Ovary (tissue), 9 donors: Measurements from ENCODE around the gene PARD3. TPM values are rescaled to one million over a fixed set of nuclear protein-coding genes. Genes with fewer than 3 reads are reported as not detected.

Experiments
- DNase-seq, 5 donors: peaks; one replicate each; pipeline ENCODE4 v3.0.0-alpha.2; 2019 to 2020
- H3K27ac ChIP-seq, 2 donors: fragments of 200-600 bp; one replicate each; pipeline versions ENCODE4 v1.5.1 to v1.8.0; 2019 to 2022
- H3K27me3 ChIP-seq: fragments of 200-600 bp; one replicate; pipeline ENCODE4 v1.8.0; 2022
- H3K36me3 ChIP-seq: fragments of 200-600 bp; sonication (generic); one replicate; pipeline ENCODE4 v1.5.1; 2019
- H3K4me1 ChIP-seq: one replicate; pipeline ENCODE4 v1.8.1; 2013; ENCODE audit warnings: mild to moderate bottlenecking, moderate library complexity; ENCODE audit not compliant: insufficient read depth
- H3K4me3 ChIP-seq: fragments of 200-600 bp; sonication (generic); one replicate; pipeline ENCODE4 v1.5.1; 2017
- H3K9me3 ChIP-seq, 2 donors: fragments of 200-600 bp in 1 of 2; sonication (generic) in 1 of 2; one replicate each; pipeline versions ENCODE4 v1.5.1 to v1.8.1; 2013 to 2019; ENCODE audit warnings: mild to moderate bottlenecking in 1 of 2, moderate library complexity in 1 of 2
- CTCF ChIP-seq, 3 donors: fragments of 450-650 bp in 2 of 3; fragments of 200-600 bp in 1 of 3; IDR thresholded peaks; one replicate each; pipeline versions ENCODE4 v1.5.1 to v1.8.0; 2016 to 2022; ENCODE audit warnings: antibody characterized with exemption in 3 of 3, mild to moderate bottlenecking in 1 of 3
- EP300 ChIP-seq: sonication (generic); formaldehyde crosslinking; IDR thresholded peaks from one replicate; pipeline ENCODE4 v1.6.1; 2017; ENCODE audit warnings: antibody characterized with exemption
- POLR2A ChIP-seq: fragments of 450-650 bp; IDR thresholded peaks from one replicate; pipeline ENCODE4 v1.6.1; 2017; ENCODE audit warnings: antibody characterized with exemption, mild to moderate bottlenecking, moderate library complexity
- WGBS, 3 donors: extraction: QIAGEN DNeasy Blood & Tissue Kit in 1 of 3; methylation state at CpG; one replicate each; pipeline versions ENCODE4 v1.1.5 to v1.1.7; 2013 to 2017; 5-methylcytosine and 5-hydroxymethylcytosine counted together
- intact Hi-C, 4 donors: fragments of 100-400 bp; cut with DNase I; formaldehyde crosslinking; loops; one replicate each; pipeline versions ENCODE4 v1.11.0 to v1.15.1; 2022 to 2023
- polyA plus RNA-seq, 2 donors: library from polyadenylated mRNA; stranded (reverse); fragments of 200-250 nt in 1 of 2; fragments of 350-450 nt in 1 of 2; fragmentation: Illumina TruSeq in 1 of 2; extraction: RNeasy Lipid Tissue Mini Kit (QIAGEN cat#74804) in 1 of 2; gene quantifications; one replicate each; pipeline ENCODE4 v1.2.3, GENCODE V29; 2013 to 2014
- total RNA-seq, 7 donors: library from RNA; depleted of rRNA in 2 of 7; stranded (reverse); fragments of >200 nt in 2 of 7; fragmentation: NEBNext Ultra II Directional in 3 of 7; extraction: Animal tissue kit (Norgen Biotek cat#: 25700) in 3 of 7; gene quantifications; one replicate each; pipeline versions ENCODE4 v1.1.0 to v1.2.4, GENCODE V29; 2016 to 2023
- donor health status: DM: no; HTN: no; CAD: no; lungs with moderate emphysema.
- donor health status: DM: no; HTN: no; CAD: no.
- donor health status: Bipolar disorder and iron deficiency.
- donor health status: DM: yes; HTN: yes; CAD: no.
- donor health status: DM: no; HTN: no; CAD: no.
- donor health status: DM: yes; HTN: yes; CAD: no.

PARD3 gene
- total and polyA plus RNA-seq, 9 donors: 31.8 to 92.3 (median 67.1) TPM

GRCh38 chr10:34213193-34213804 lies 601.8 kb downstream of the PARD3 start:
- no peak for TF ChIP-seq POLR2A
- no peaks in the 10 kb centered on the region for H3K36me3 ChIP-seq
- no peak overlapping the region for H3K4me3 ChIP-seq
- H3K9me3 ChIP-seq: no peaks in the 10 kb centered on the region
- peaks cover 3% of the 10 kb centered on the region for H3K27me3 ChIP-seq
- intact Hi-C loops: no loop called here
- WGBS, 3 donors: 94 to 95% (median 95%) methylated on average over 6 of the region's 6 CpGs
- no peak overlapping the region for H3K27ac ChIP-seq
- H3K4me1 ChIP-seq: peaks cover 2% of the 10 kb centered on the region
- no peak for DNase-seq

- Histone ChIP-seq H3K27me3 (peaks cover 3% of the 10 kb centered on the region), H3K9me3 (no peaks in the 10 kb centered on the region), H3K36me3 (no peaks in the 10 kb centered on the region), H3K4me3 (no peak overlapping the region), H3K4me1 (no peaks in the 10 kb centered on the region), H3K27ac (no peak overlapping the region)
- intact Hi-C loops: no loop called here
- DNase-seq: no peak
- 83 to 93% (median 84%) methylated on average over 3 of the region's 3 CpGs for WGBS, 3 donors
- TF ChIP-seq POLR2A: no peak
- TF ChIP-seq CTCF (IDR thresholded peaks at IDR 0.05): no peak
Measured at GRCh38 chr10:34207343-34207742, 607.8 kb downstream of the PARD3 start.

GRCh38 chr10:34206935-34207268 lies 608.2 kb downstream of the PARD3 start:
- H3K36me3 ChIP-seq: no peaks in the 10 kb centered on the region
- H3K27ac ChIP-seq: no peak overlapping the region
- 92 to 100% (median 96%) methylated on average over 1 of the region's 1 CpG for WGBS, 3 donors
- no peaks in the 10 kb centered on the region for H3K9me3 ChIP-seq
- H3K27me3 ChIP-seq: peaks cover 3% of the 10 kb centered on the region
- TF ChIP-seq CTCF (IDR thresholded peaks at IDR 0.05) (no peak), EP300 (no peak), POLR2A (no peak)
- intact Hi-C loops: no loop called here
- no peak for DNase-seq
- no peak overlapping the region for H3K4me3 ChIP-seq
- no peaks in the 10 kb centered on the region for H3K4me1 ChIP-seq

- H3K27ac ChIP-seq: no peak overlapping the region
- no peak for DNase-seq
- peaks cover 3% of the 10 kb centered on the region for H3K27me3 ChIP-seq
- no peak for TF ChIP-seq CTCF (IDR thresholded peaks at IDR 0.05)
- no peak for TF ChIP-seq EP300
- no peak for TF ChIP-seq POLR2A
- no peak overlapping the region for H3K4me3 ChIP-seq
- intact Hi-C loops: no loop called here
- no peaks in the 10 kb centered on the region for H3K36me3 ChIP-seq
- WGBS, 3 donors: 95 to 97% (median 96%) methylated on average over 9 of the region's 9 CpGs
- no peaks in the 10 kb centered on the region for H3K4me1 ChIP-seq
- no peaks in the 10 kb centered on the region for H3K9me3 ChIP-seq
Measured at GRCh38 chr10:34206078-34206934, 608.8 kb downstream of the PARD3 start.

- no peak for DNase-seq
- no peak overlapping the region for H3K4me3 ChIP-seq
- no peak for TF ChIP-seq EP300
- no peak for TF ChIP-seq POLR2A
- no peak for TF ChIP-seq CTCF (IDR thresholded peaks at IDR 0.05)
- H3K36me3 ChIP-seq: no peaks in the 10 kb centered on the region
- H3K27ac ChIP-seq: no peak overlapping the region
- H3K4me1 ChIP-seq: no peaks in the 10 kb centered on the region
- no peaks in the 10 kb centered on the region for H3K9me3 ChIP-seq
- WGBS, 3 donors: 91 to 94% (median 94%) methylated on average over 5 of the region's 5 CpGs
- intact Hi-C loops: no loop called here
- H3K27me3 ChIP-seq: peaks cover 3% of the 10 kb centered on the region
Measured at GRCh38 chr10:34205452-34205851, 609.6 kb downstream of the PARD3 start.
